ENCODE results near the gene FSCN2. TPM values are rescaled to one million over a fixed set of nuclear protein-coding genes. Genes with fewer than 3 reads are reported as not detected.
"Not testable (repeated sequence)": the region's sequence is repeated elsewhere in the genome, so short reads cannot be mapped to it uniquely, and the experiment has no call there.

Gene FSCN2
- total and polyA plus RNA-seq, 2 donors, result 0.43 to 0.69 TPM

GRCh38 chr17:81522491-81523401, 5.4 kb upstream of the FSCN2 start:
- Histone ChIP-seq H3K4me1 (ENCODE audit: insufficient read depth) (no peaks in the 10 kb centered on the region), H3K36me3 (ENCODE audit: insufficient read depth) (no peaks in the 10 kb centered on the region)
- 59% methylated on average over 26 of the region's 26 CpGs for WGBS

GRCh38 chr17:81523402-81524038, 4.7 kb upstream of the FSCN2 start:
- Histone ChIP-seq H3K4me1 (ENCODE audit: insufficient read depth) (no peaks in the 10 kb centered on the region), H3K27ac (ENCODE audit: low read depth) (no peak overlapping the region), H3K4me3 (ENCODE audit: low read depth, low read length) (no peak overlapping the region), H3K36me3 (ENCODE audit: insufficient read depth) (no peaks in the 10 kb centered on the region)
- WGBS, result 23% methylated on average over 17 of the region's 17 CpGs
- no peak for DNase-seq (ENCODE audit: extremely low spot score)

More at GRCh38 chr17:81522491-81523401, 5.4 kb upstream of the FSCN2 start:
- Histone ChIP-seq H3K27ac (ENCODE audit: low read depth) (no peak overlapping the region), H3K4me3 (ENCODE audit: low read depth, low read length) (no peak overlapping the region)
- no peak for DNase-seq (ENCODE audit: extremely low spot score)

GRCh38 chr17:81524039-81524864, 3.9 kb upstream of the FSCN2 start:
- no peak overlapping the region for H3K27ac ChIP-seq (ENCODE audit: low read depth)

GRCh38 chr17:81524865-81525159, 3.4 kb upstream of the FSCN2 start:
- Histone ChIP-seq H3K4me1 (ENCODE audit: insufficient read depth) (no peaks in the 10 kb centered on the region), H3K36me3 (ENCODE audit: insufficient read depth) (no peaks in the 10 kb centered on the region), H3K4me3 (ENCODE audit: low read depth, low read length) (no peak overlapping the region), H3K27ac (ENCODE audit: low read depth) (no peak overlapping the region)
- DNase-seq (ENCODE audit: extremely low spot score), result no peak
- WGBS, result 73% methylated on average over 8 of the region's 8 CpGs

More at GRCh38 chr17:81524039-81524864, 3.9 kb upstream of the FSCN2 start:
- Histone ChIP-seq H3K4me1 (ENCODE audit: insufficient read depth) (no peaks in the 10 kb centered on the region), H3K4me3 (ENCODE audit: low read depth, low read length) (no peak overlapping the region), H3K36me3 (ENCODE audit: insufficient read depth) (no peaks in the 10 kb centered on the region)
- no peak for DNase-seq (ENCODE audit: extremely low spot score)
- WGBS, result 67% methylated on average over 18 of the region's 18 CpGs

- 81% methylated on average over 21 of the region's 21 CpGs for WGBS
- Histone ChIP-seq H3K27ac (ENCODE audit: low read depth) (no peak overlapping the region), H3K4me3 (ENCODE audit: low read depth, low read length) (no peak overlapping the region), H3K4me1 (ENCODE audit: insufficient read depth) (no peaks in the 10 kb centered on the region), H3K36me3 (ENCODE audit: insufficient read depth) (no peaks in the 10 kb centered on the region)
- DNase-seq (ENCODE audit: extremely low spot score), result no peak
These were observed 1.3 kb upstream of the FSCN2 start for GRCh38 chr17:81526662-81527571.

GRCh38 chr17:81528384-81528650, 140 bp downstream of the FSCN2 start:
- no peaks in the 10 kb centered on the region for H3K36me3 ChIP-seq (ENCODE audit: insufficient read depth)
- no peak for DNase-seq (ENCODE audit: extremely low spot score)
- H3K4me3 ChIP-seq (ENCODE audit: low read depth, low read length), result no peak overlapping the region
- H3K4me1 ChIP-seq (ENCODE audit: insufficient read depth), result no peaks in the 10 kb centered on the region
- no peak overlapping the region for H3K27ac ChIP-seq (ENCODE audit: low read depth)
- WGBS, result 55% methylated on average over 20 of the region's 20 CpGs

GRCh38 chr17:81528651-81529436, 667 bp downstream of the FSCN2 start:
- H3K4me1 ChIP-seq (ENCODE audit: insufficient read depth), result no peaks in the 10 kb centered on the region
- H3K36me3 ChIP-seq (ENCODE audit: insufficient read depth), result no peaks in the 10 kb centered on the region
- no peak overlapping the region for H3K27ac ChIP-seq (ENCODE audit: low read depth)
- 87% methylated on average over 62 of the region's 62 CpGs for WGBS
- no peak for DNase-seq (ENCODE audit: extremely low spot score)
- H3K4me3 ChIP-seq (ENCODE audit: low read depth, low read length), result no peak overlapping the region

GRCh38 chr17:81529437-81529803, 1.2 kb downstream of the FSCN2 start:
- H3K4me1 ChIP-seq (ENCODE audit: insufficient read depth), result no peaks in the 10 kb centered on the region
- H3K27ac ChIP-seq (ENCODE audit: low read depth), result no peak overlapping the region
- H3K4me3 ChIP-seq (ENCODE audit: low read depth, low read length), result no peak overlapping the region
- DNase-seq (ENCODE audit: extremely low spot score), result no peak
- 82% methylated on average over 6 of the region's 6 CpGs for WGBS
- H3K36me3 ChIP-seq (ENCODE audit: insufficient read depth), result no peaks in the 10 kb centered on the region

GRCh38 chr17:81531013-81531412, 2.8 kb downstream of the FSCN2 start:
- H3K27ac ChIP-seq (ENCODE audit: low read depth); H3K4me3 ChIP-seq (ENCODE audit: low read depth, low read length); DNase-seq (ENCODE audit: extremely low spot score); H3K4me1 ChIP-seq (ENCODE audit: insufficient read depth); H3K36me3 ChIP-seq (ENCODE audit: insufficient read depth): not testable (repeated sequence)
- WGBS, result 82% methylated on average over 6 of the region's 6 CpGs

- not testable (repeated sequence) for H3K4me1 ChIP-seq (ENCODE audit: insufficient read depth); H3K4me3 ChIP-seq (ENCODE audit: low read depth, low read length); H3K27ac ChIP-seq (ENCODE audit: low read depth); DNase-seq (ENCODE audit: extremely low spot score); H3K36me3 ChIP-seq (ENCODE audit: insufficient read depth)
- WGBS, result 96% methylated on average over 3 of the region's 3 CpGs
These were observed 3.8 kb downstream of the FSCN2 start for GRCh38 chr17:81531998-81532404.

GRCh38 chr17:81532490-81533287, 4.5 kb downstream of the FSCN2 start:
- no peak overlapping the region for H3K4me3 ChIP-seq (ENCODE audit: low read depth, low read length)
- no peak overlapping the region for H3K27ac ChIP-seq (ENCODE audit: low read depth)
- no peaks in the 10 kb centered on the region for H3K4me1 ChIP-seq (ENCODE audit: insufficient read depth)
- DNase-seq (ENCODE audit: extremely low spot score), result no peak
- no peaks in the 10 kb centered on the region for H3K36me3 ChIP-seq (ENCODE audit: insufficient read depth)
- 91% methylated on average over 11 of the region's 11 CpGs for WGBS

Data from urinary bladder (tissue), 4 donors.